H7 (cell line): ENCODE measurements around the gene SHISA9. TPM values are rescaled to one million over a fixed set of nuclear protein-coding genes. Genes with fewer than 3 reads are reported as not detected.
A peak's percentile ranks its signal among the peaks of the same experiment; 100 is the strongest.
"Not testable (repeated sequence)": the region's sequence is repeated elsewhere in the genome, so short reads cannot be mapped to it uniquely, and the experiment has no call there.

Experiments
- DNase-seq: peaks from one replicate; pipeline ENCODE4 v3.0.0; 2012
- H3K27me3 ChIP-seq: 2 replicates; pipeline ENCODE4 v1.6.0; 2011; ENCODE audit warnings: mild to moderate bottlenecking, low read length; ENCODE audit not compliant: control insufficient read depth, insufficient read depth
- H3K36me3 ChIP-seq: replicated peaks from 2 replicates; pipeline ENCODE4 v1.5.1; 2011; ENCODE audit warnings: low read length; ENCODE audit not compliant: control insufficient read depth, insufficient read depth
- H3K4me3 ChIP-seq: 2 replicates; pipeline ENCODE4 v1.5.1; 2011; ENCODE audit warnings: low read depth, mild to moderate bottlenecking, control low read depth, low read length, moderate library complexity; ENCODE audit not compliant: insufficient read depth
- total RNA-seq: library from RNA; depleted of rRNA; stranded (reverse); fragments of >200 nt; shearing (Covaris generic); gene quantifications from 2 replicates; pipeline ENCODE4 v1.2.3, GENCODE V29; 2014; rRNA removed

The SHISA9 gene
- 7.7 and 11.6 TPM in 2 replicates for total RNA-seq

- Histone ChIP-seq H3K27me3 (peaks cover 36% of the 10 kb centered on the region), H3K36me3 (no peaks in the 10 kb centered on the region), H3K4me3 (peak within 1 kb of the TSS; percentile 78)
- no peak for DNase-seq
Observed at GRCh38 chr16:12901597-12902461, at the start of gene SHISA9. TSS of gene SHISA9 (plus strand) at chr16:12901598.

GRCh38 chr16:12853972-12854371 is 47.4 kb upstream of the SHISA9 start:
- H3K36me3 ChIP-seq, result no peaks in the 10 kb centered on the region
- H3K4me3 ChIP-seq, result no peak overlapping the region
- no peak for DNase-seq
- no peaks in the 10 kb centered on the region for H3K27me3 ChIP-seq

GRCh38 chr16:12857435-12857834 is 44.0 kb upstream of the SHISA9 start:
- H3K4me3 ChIP-seq, H3K27me3 ChIP-seq, DNase-seq, H3K36me3 ChIP-seq: not testable (repeated sequence)

GRCh38 chr16:12862327-12862726 is 39.1 kb upstream of the SHISA9 start:
- Histone ChIP-seq H3K36me3 (no peaks in the 10 kb centered on the region), H3K27me3 (no peaks in the 10 kb centered on the region), H3K4me3 (no peak overlapping the region)
- DNase-seq, result no peak

GRCh38 chr16:12862941-12863340 is 38.5 kb upstream of the SHISA9 start:
- DNase-seq, result no peak

GRCh38 chr16:12866981-12867551 is 34.3 kb upstream of the SHISA9 start:
- Histone ChIP-seq H3K27me3 (no peaks in the 10 kb centered on the region), H3K4me3 (no peak overlapping the region), H3K36me3 (no peaks in the 10 kb centered on the region)
- DNase-seq, result no peak

More at GRCh38 chr16:12862941-12863340, 38.5 kb upstream of the SHISA9 start:
- Histone ChIP-seq H3K36me3 (no peaks in the 10 kb centered on the region), H3K27me3 (no peaks in the 10 kb centered on the region), H3K4me3 (no peak overlapping the region)

- H3K27me3 ChIP-seq, result no peaks in the 10 kb centered on the region
Observed at GRCh38 chr16:12868169-12868568, 33.2 kb upstream of the SHISA9 start.

GRCh38 chr16:12868788-12869187 is 32.6 kb upstream of the SHISA9 start:
- no peak for DNase-seq
- no peaks in the 10 kb centered on the region for H3K36me3 ChIP-seq
- no peak overlapping the region for H3K4me3 ChIP-seq
- H3K27me3 ChIP-seq, result no peaks in the 10 kb centered on the region

More at GRCh38 chr16:12868169-12868568, 33.2 kb upstream of the SHISA9 start:
- Histone ChIP-seq H3K36me3 (no peaks in the 10 kb centered on the region), H3K4me3 (no peak overlapping the region)
- DNase-seq, result no peak

GRCh38 chr16:12869698-12870427 is 31.5 kb upstream of the SHISA9 start:
- Histone ChIP-seq H3K27me3 (no peaks in the 10 kb centered on the region), H3K4me3 (no peak overlapping the region)
- DNase-seq, result no peak

GRCh38 chr16:12871784-12872183 is 29.6 kb upstream of the SHISA9 start:
- Histone ChIP-seq H3K4me3 (no peak overlapping the region), H3K27me3 (no peaks in the 10 kb centered on the region), H3K36me3 (no peaks in the 10 kb centered on the region)
- DNase-seq, result no peak

More at GRCh38 chr16:12869698-12870427, 31.5 kb upstream of the SHISA9 start:
- H3K36me3 ChIP-seq, result no peaks in the 10 kb centered on the region

- no peaks in the 10 kb centered on the region for H3K36me3 ChIP-seq
Observed at GRCh38 chr16:12874186-12874585, 27.2 kb upstream of the SHISA9 start.

GRCh38 chr16:12876778-12877177 is 24.6 kb upstream of the SHISA9 start:
- no peaks in the 10 kb centered on the region for H3K27me3 ChIP-seq
- DNase-seq, result no peak

More at GRCh38 chr16:12874186-12874585, 27.2 kb upstream of the SHISA9 start:
- DNase-seq, result no peak
- no peak overlapping the region for H3K4me3 ChIP-seq
- no peaks in the 10 kb centered on the region for H3K27me3 ChIP-seq

GRCh38 chr16:12878973-12879372 is 22.4 kb upstream of the SHISA9 start:
- no peak for DNase-seq

More at GRCh38 chr16:12876778-12877177, 24.6 kb upstream of the SHISA9 start:
- H3K4me3 ChIP-seq, result no peak overlapping the region
- no peaks in the 10 kb centered on the region for H3K36me3 ChIP-seq

GRCh38 chr16:12879812-12880211 is 21.6 kb upstream of the SHISA9 start:
- no peaks in the 10 kb centered on the region for H3K27me3 ChIP-seq
- H3K36me3 ChIP-seq, result no peaks in the 10 kb centered on the region
- DNase-seq, result no peak
- H3K4me3 ChIP-seq, result no peak overlapping the region

More at GRCh38 chr16:12878973-12879372, 22.4 kb upstream of the SHISA9 start:
- Histone ChIP-seq H3K27me3 (no peaks in the 10 kb centered on the region), H3K4me3 (no peak overlapping the region), H3K36me3 (no peaks in the 10 kb centered on the region)
